Astrocyte (in vitro differentiated cells and primary cell): Measurements from ENCODE around the gene CMSS1. TPM values are rescaled to one million over a fixed set of nuclear protein-coding genes. Genes with fewer than 3 reads are reported as not detected.
"Not testable (repeated sequence)": the region's sequence is repeated elsewhere in the genome, so short reads cannot be mapped to it uniquely, and the experiment has no call there.

Source experiments
- DNase-seq: peaks from one replicate; pipeline ENCODE4 v3.0.0-alpha.2; 2010; ENCODE audit warnings: low read depth
- FAIRE-seq: peaks from 2 replicates; lab custom pipeline; 2011; peaks lifted over from hg19 to GRCh38; lab: Jason Lieb, UNC
- H2AFZ ChIP-seq: 2 replicates; pipeline ENCODE4 v1.6.0; 2012; ENCODE audit warnings: low read depth, low read length, inconsistent platforms
- H3K27ac ChIP-seq: 2 replicates; pipeline ENCODE4 v1.5.1; 2011; ENCODE audit warnings: low read depth, low read length, inconsistent platforms
- H3K27me3 ChIP-seq: 2 replicates; pipeline ENCODE4 v1.6.0; 2011; ENCODE audit warnings: low read length, inconsistent platforms; ENCODE audit not compliant: insufficient read depth
- H3K36me3 ChIP-seq: 2 replicates; pipeline ENCODE4 v1.5.1; 2011; ENCODE audit warnings: low read length, inconsistent platforms; ENCODE audit not compliant: insufficient read depth
- H3K4me1 ChIP-seq: 2 replicates; pipeline ENCODE4 v1.5.1; 2011; ENCODE audit warnings: low read length, inconsistent platforms; ENCODE audit not compliant: insufficient read depth
- H3K4me2 ChIP-seq: 2 replicates; pipeline ENCODE4 v1.6.0; 2012; ENCODE audit warnings: low read length, inconsistent platforms
- H3K4me3 ChIP-seq: 2 replicates; pipeline ENCODE4 v1.5.1; 2011; ENCODE audit warnings: low read depth, mild to moderate bottlenecking, low read length, inconsistent platforms; ENCODE audit not compliant: insufficient read depth
- H3K79me2 ChIP-seq: 2 replicates; pipeline ENCODE4 v1.6.0; 2012; ENCODE audit warnings: mild to moderate bottlenecking, low read length, inconsistent platforms; ENCODE audit not compliant: insufficient read depth
- H3K9ac ChIP-seq: 2 replicates; pipeline ENCODE4 v1.6.0; 2012; ENCODE audit warnings: mild to moderate bottlenecking, low read length, inconsistent platforms
- H3K9me3 ChIP-seq: 2 replicates; pipeline ENCODE4 v1.5.1; 2012; ENCODE audit warnings: low read depth, mild to moderate bottlenecking, low read length, inconsistent platforms; ENCODE audit not compliant: insufficient read depth
- H4K20me1 ChIP-seq: 2 replicates; pipeline ENCODE4 v1.6.0; 2012; ENCODE audit warnings: low read length, inconsistent platforms; ENCODE audit not compliant: insufficient read depth
- H3K27ac Mint-ChIP-seq: one replicate; pipeline ENCODE4 v1.8.0; 2021; ENCODE audit warnings: mild to moderate bottlenecking, mixed read lengths; ENCODE audit not compliant: unreplicated experiment
- H3K27me3 Mint-ChIP-seq: one replicate; pipeline ENCODE4 v1.8.0; 2021; ENCODE audit warnings: low read depth, mixed read lengths; ENCODE audit not compliant: unreplicated experiment
- H3K36me3 Mint-ChIP-seq: one replicate; pipeline ENCODE4 v1.8.0; 2021; ENCODE audit warnings: low read depth, mixed read lengths; ENCODE audit not compliant: unreplicated experiment
- H3K4me1 Mint-ChIP-seq: one replicate; pipeline ENCODE4 v1.8.0; 2021; ENCODE audit warnings: low read depth, mixed read lengths; ENCODE audit not compliant: unreplicated experiment
- H3K4me3 Mint-ChIP-seq: one replicate; pipeline ENCODE4 v1.8.0; 2021; ENCODE audit warnings: mild to moderate bottlenecking, moderate library complexity, mixed read lengths; ENCODE audit not compliant: unreplicated experiment
- H3K9me3 Mint-ChIP-seq: one replicate; pipeline ENCODE4 v1.8.0; 2021; ENCODE audit warnings: mild to moderate bottlenecking, mixed read lengths; ENCODE audit not compliant: unreplicated experiment
- EZH2 ChIP-seq: IDR thresholded peaks from 2 replicates; pipeline ENCODE4 v1.6.1; 2012; ENCODE audit warnings: mild to moderate bottlenecking, low read length, inconsistent platforms; ENCODE audit not compliant: insufficient read depth
- total RNA-seq: library from RNA; stranded (reverse); gene quantifications from 2 replicates; pipeline ENCODE4 v1.2.1, GENCODE V29; 2021
- TF ChIP-seq, protein P1 (sequence below): IDR thresholded peaks from 2 replicates; pipeline ENCODE4 v1.5.1; 2011; ENCODE audit warnings: low read depth, mild to moderate bottlenecking, inconsistent platforms, low read length, moderate library complexity; ENCODE audit not compliant: insufficient read depth

CMSS1 gene
- total RNA-seq, 1 donor from 2014 or later = 12.5 TPM

DNA sequence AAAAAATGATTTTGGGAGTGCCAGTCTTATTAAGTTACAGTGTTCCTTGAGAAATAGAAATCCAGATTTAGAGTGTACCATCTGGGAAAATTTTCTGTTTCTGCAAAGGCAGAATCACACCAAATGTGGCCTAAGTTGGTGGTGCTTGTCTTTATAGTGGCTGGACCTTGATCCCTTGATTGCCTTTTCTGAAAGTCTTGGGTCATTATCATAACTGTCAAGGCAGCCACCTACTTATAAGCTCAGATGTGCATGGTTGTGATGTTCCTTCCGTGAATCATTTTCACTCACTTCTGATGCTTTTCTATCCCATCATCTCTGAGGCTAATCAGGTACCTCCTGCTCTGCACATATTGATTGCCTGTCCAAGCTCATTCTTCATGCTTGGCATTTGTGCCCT lies 20.1 kb downstream of the CMSS1 start:
- TF ChIP-seq, protein P1, sequence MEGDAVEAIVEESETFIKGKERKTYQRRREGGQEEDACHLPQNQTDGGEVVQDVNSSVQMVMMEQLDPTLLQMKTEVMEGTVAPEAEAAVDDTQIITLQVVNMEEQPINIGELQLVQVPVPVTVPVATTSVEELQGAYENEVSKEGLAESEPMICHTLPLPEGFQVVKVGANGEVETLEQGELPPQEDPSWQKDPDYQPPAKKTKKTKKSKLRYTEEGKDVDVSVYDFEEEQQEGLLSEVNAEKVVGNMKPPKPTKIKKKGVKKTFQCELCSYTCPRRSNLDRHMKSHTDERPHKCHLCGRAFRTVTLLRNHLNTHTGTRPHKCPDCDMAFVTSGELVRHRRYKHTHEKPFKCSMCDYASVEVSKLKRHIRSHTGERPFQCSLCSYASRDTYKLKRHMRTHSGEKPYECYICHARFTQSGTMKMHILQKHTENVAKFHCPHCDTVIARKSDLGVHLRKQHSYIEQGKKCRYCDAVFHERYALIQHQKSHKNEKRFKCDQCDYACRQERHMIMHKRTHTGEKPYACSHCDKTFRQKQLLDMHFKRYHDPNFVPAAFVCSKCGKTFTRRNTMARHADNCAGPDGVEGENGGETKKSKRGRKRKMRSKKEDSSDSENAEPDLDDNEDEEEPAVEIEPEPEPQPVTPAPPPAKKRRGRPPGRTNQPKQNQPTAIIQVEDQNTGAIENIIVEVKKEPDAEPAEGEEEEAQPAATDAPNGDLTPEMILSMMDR = no peak
- no peak for TF ChIP-seq EZH2
- Histone ChIP-seq H3K79me2 (peaks cover 31% of the 10 kb centered on the region), H3K4me2 (no peak overlapping the region), H2AFZ (no peak overlapping the region), H3K9me3 (no peaks in the 10 kb centered on the region), H3K9ac (no peak overlapping the region), H3K4me3 (no peak overlapping the region), H3K36me3 (no peaks in the 10 kb centered on the region), H3K4me1 (no peaks in the 10 kb centered on the region), H4K20me1 (peaks cover 5% of the 10 kb centered on the region), H3K27me3 (no peaks in the 10 kb centered on the region), H3K27ac (no peak overlapping the region)
- H3K36me3 Mint-ChIP-seq = no peaks in the 10 kb centered on the region
- no peak for DNase-seq
- no peak overlapping the region for H3K27ac Mint-ChIP-seq
- H3K9me3 Mint-ChIP-seq = no peaks in the 10 kb centered on the region
- H3K27me3 Mint-ChIP-seq = no peaks in the 10 kb centered on the region
- no peak overlapping the region for H3K4me3 Mint-ChIP-seq
- FAIRE-seq = no peak
- H3K4me1 Mint-ChIP-seq = peaks cover 5% of the 10 kb centered on the region

DNA sequence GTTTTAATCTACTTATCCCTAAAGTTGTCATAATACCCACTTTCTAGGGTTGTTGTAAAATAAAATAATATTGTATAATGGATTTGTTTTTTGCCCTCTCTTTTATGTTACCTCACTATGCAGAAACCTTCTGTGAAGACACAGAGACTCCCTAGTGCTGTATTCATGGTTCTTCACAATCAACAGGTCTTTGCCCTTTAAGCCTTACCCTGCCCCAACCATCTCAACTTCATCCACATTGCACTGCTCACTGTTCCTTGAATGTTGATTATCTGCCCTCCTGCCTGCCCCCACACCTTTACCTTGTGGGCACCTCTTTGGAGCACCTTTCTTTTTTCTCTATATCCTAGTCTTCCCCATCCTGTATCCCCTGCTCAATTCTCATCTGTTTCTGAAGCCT lies 21.1 kb downstream of the CMSS1 start:
- no peak for FAIRE-seq
- no peaks in the 10 kb centered on the region for H3K9me3 ChIP-seq
- peaks cover 5% of the 10 kb centered on the region for H4K20me1 ChIP-seq
- peaks cover under 1% of the 10 kb centered on the region for H3K4me1 Mint-ChIP-seq
- H3K36me3 ChIP-seq = no peaks in the 10 kb centered on the region
- H3K4me3 Mint-ChIP-seq = no peak overlapping the region
- H3K27ac ChIP-seq = no peak overlapping the region
- no peak overlapping the region for H3K27ac Mint-ChIP-seq
- peaks cover 31% of the 10 kb centered on the region for H3K79me2 ChIP-seq
- no peak for DNase-seq
- H3K27me3 Mint-ChIP-seq = no peaks in the 10 kb centered on the region
- H3K9ac ChIP-seq = no peak overlapping the region
- H3K36me3 Mint-ChIP-seq = no peaks in the 10 kb centered on the region
- no peaks in the 10 kb centered on the region for H3K4me1 ChIP-seq
- TF ChIP-seq, protein P1 = no peak
- no peak for TF ChIP-seq EZH2
- H3K27me3 ChIP-seq = no peaks in the 10 kb centered on the region
- no peak overlapping the region for H2AFZ ChIP-seq
- H3K4me2 ChIP-seq = no peak overlapping the region
- no peaks in the 10 kb centered on the region for H3K9me3 Mint-ChIP-seq
- H3K4me3 ChIP-seq = no peak overlapping the region

DNA sequence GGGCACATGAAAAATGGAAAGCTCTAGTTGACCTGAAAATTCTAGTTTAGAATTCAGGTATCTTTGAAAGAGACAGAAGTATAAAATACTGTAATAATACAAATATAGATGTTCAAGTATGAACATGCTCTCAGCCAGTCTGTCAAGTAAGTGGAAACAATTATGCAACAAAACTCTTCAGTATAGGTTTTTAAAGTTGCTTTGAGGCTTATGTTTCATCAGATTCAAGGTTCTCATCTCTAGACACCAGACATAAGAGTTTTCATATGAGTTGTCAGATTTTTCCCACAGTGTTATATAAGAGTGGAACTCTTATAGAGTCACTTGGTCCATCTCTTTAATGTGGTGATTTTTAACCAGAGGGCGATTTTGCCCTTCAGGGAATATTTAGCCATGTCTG lies 22.0 kb downstream of the CMSS1 start:
- Histone ChIP-seq H3K4me1 (peaks cover 7% of the 10 kb centered on the region), H3K9me3 (no peaks in the 10 kb centered on the region), H3K79me2 (peaks cover 32% of the 10 kb centered on the region), H3K27me3 (no peaks in the 10 kb centered on the region), H3K27ac (no peak overlapping the region), H3K4me2 (no peak overlapping the region), H3K9ac (no peak overlapping the region), H3K36me3 (no peaks in the 10 kb centered on the region), H4K20me1 (peaks cover 5% of the 10 kb centered on the region), H2AFZ (no peak overlapping the region), H3K4me3 (no peak overlapping the region)
- TF ChIP-seq, protein P1 = no peak
- TF ChIP-seq EZH2 = no peak
- DNase-seq (no peak), FAIRE-seq (no peak)
- no peak overlapping the region for H3K27ac Mint-ChIP-seq
- no peak overlapping the region for H3K4me3 Mint-ChIP-seq
- H3K27me3 Mint-ChIP-seq = no peaks in the 10 kb centered on the region
- H3K4me1 Mint-ChIP-seq = peaks cover 1% of the 10 kb centered on the region
- H3K9me3 Mint-ChIP-seq = no peaks in the 10 kb centered on the region
- no peaks in the 10 kb centered on the region for H3K36me3 Mint-ChIP-seq

DNA sequence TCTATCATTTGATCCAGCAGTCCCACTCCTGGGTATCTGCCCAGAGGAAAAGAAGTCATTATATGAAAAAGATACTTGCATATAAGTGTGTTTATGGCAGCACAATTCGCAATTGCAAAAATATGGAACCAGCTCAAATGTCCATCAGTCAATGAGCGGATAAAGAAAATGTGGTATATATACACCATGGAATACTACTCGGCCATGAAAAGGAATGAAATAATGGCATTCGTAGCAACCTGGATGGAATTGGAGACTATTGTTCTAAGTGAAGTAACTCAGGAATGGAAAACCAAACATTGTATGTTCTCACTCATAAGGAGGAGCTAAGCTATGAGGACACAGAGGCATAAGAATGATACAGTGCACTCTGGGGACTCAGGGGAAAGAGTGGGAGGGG lies 24.3 kb downstream of the CMSS1 start:
- H3K36me3 ChIP-seq, H3K4me1 ChIP-seq, H3K4me2 ChIP-seq, H3K27me3 Mint-ChIP-seq, H3K4me3 ChIP-seq, H3K27ac Mint-ChIP-seq, H3K4me3 Mint-ChIP-seq, H3K27ac ChIP-seq, FAIRE-seq, DNase-seq, H3K9me3 Mint-ChIP-seq, H3K27me3 ChIP-seq, H3K36me3 Mint-ChIP-seq, H4K20me1 ChIP-seq, H3K9me3 ChIP-seq, H3K9ac ChIP-seq, H2AFZ ChIP-seq: not testable (repeated sequence)
- H3K79me2 ChIP-seq = peaks cover 16% of the 10 kb centered on the region
- H3K4me1 Mint-ChIP-seq = peaks cover 15% of the 10 kb centered on the region
